Neural cell (in vitro differentiated cells): ENCODE measurements around the gene USP34. TPM values are rescaled to one million over a fixed set of nuclear protein-coding genes. Genes with fewer than 3 reads are reported as not detected.

Source experiments
- H2AFZ ChIP-seq: fragments of 200-600, 300-800 bp; sonication (generic), shearing (Covaris generic); 2 replicates; pipeline ENCODE4 v1.6.0; 2014; ENCODE audit warnings: low read depth, mild to moderate bottlenecking, antibody characterized with exemption, low read length, moderate library complexity
- H3F3A ChIP-seq: fragments of 200-600 bp; shearing (Covaris generic); 2 replicates; pipeline ENCODE4 v1.6.1; 2016; ENCODE audit warnings: mild to moderate bottlenecking, moderate library complexity, mixed read lengths, antibody characterized with exemption, low read length; ENCODE audit not compliant: insufficient read depth, poor library complexity, severe bottlenecking
- H3K27ac ChIP-seq: fragments of 200-600, 300-800 bp; sonication (generic), shearing (Covaris generic); 2 replicates; pipeline ENCODE4 v1.5.1; 2014; ENCODE audit warnings: mild to moderate bottlenecking, low read length, moderate library complexity
- H3K27me3 ChIP-seq: fragments of 300-800, 200-600 bp; sonication (generic), shearing (Covaris generic); 2 replicates; pipeline ENCODE4 v1.6.0; 2014; ENCODE audit warnings: mild to moderate bottlenecking, low read depth, low read length, moderate library complexity; ENCODE audit not compliant: insufficient read depth
- H3K36me3 ChIP-seq: fragments of 300-800, 200-600 bp; sonication (generic), shearing (Covaris generic); 2 replicates; pipeline ENCODE4 v1.5.1; 2014; ENCODE audit warnings: mild to moderate bottlenecking, antibody characterized with exemption, low read length, moderate library complexity; ENCODE audit not compliant: insufficient read depth
- H3K4me2 ChIP-seq: fragments of 300-800, 200-600 bp; sonication (generic), shearing (Covaris generic); 2 replicates; pipeline ENCODE4 v1.6.0; 2014; ENCODE audit warnings: mild to moderate bottlenecking, low read length
- H3K4me3 ChIP-seq: fragments of 300-800, 200-600 bp; sonication (generic), shearing (Covaris generic); 2 replicates; pipeline ENCODE4 v1.5.1; 2014; ENCODE audit warnings: mild to moderate bottlenecking, low read length, moderate library complexity
- H3K79me2 ChIP-seq: fragments of 200-600 bp; shearing (Covaris generic); replicated peaks from 2 replicates; pipeline ENCODE4 v1.6.0; 2014; ENCODE audit warnings: mild to moderate bottlenecking, low read length, moderate library complexity; ENCODE audit not compliant: insufficient read depth
- H3K9ac ChIP-seq: fragments of 300-800, 200-600 bp; sonication (generic), shearing (Covaris generic); 2 replicates; pipeline ENCODE4 v1.6.1; 2016; ENCODE audit warnings: mild to moderate bottlenecking, low read length, mixed read lengths
- H3K9me2 ChIP-seq: fragments of 200-600 bp; shearing (Covaris generic); 2 replicates; pipeline ENCODE4 v1.6.1; 2016; ENCODE audit warnings: mild to moderate bottlenecking, low read length, mixed read lengths; ENCODE audit not compliant: insufficient read depth
- H3K9me3 ChIP-seq: fragments of 200-600, 300-800 bp; sonication (generic), shearing (Covaris generic); 2 replicates; pipeline ENCODE4 v1.6.1; 2016; ENCODE audit warnings: mild to moderate bottlenecking, mixed run types, low read length, moderate library complexity, mixed read lengths
- H4K20me1 ChIP-seq: fragments of 200-600 bp; shearing (Covaris generic); 2 replicates; pipeline ENCODE4 v1.6.1; 2016; ENCODE audit warnings: mild to moderate bottlenecking, mixed run types; ENCODE audit not compliant: insufficient read depth
- EP300 ChIP-seq: fragments of 450-650 bp; conservative IDR thresholded peaks from 2 replicates; pipeline ENCODE4 v1.6.1; 2014; ENCODE audit warnings: antibody characterized with exemption, mild to moderate bottlenecking, moderate library complexity; ENCODE audit not compliant: poor library complexity, severe bottlenecking
- EZH2 ChIP-seq: fragments of 200-600, 300-800 bp; shearing (Covaris generic), sonication (generic); IDR thresholded peaks from 2 replicates; pipeline ENCODE4 v1.6.1; 2014; ENCODE audit warnings: antibody characterized with exemption, low read length, borderline replicate concordance, mild to moderate bottlenecking; ENCODE audit not compliant: insufficient read depth, poor library complexity, severe bottlenecking
- MXI1 ChIP-seq: fragments of 450-650 bp; conservative IDR thresholded peaks from 2 replicates; pipeline ENCODE4 v1.6.1; 2014; ENCODE audit warnings: antibody characterized with exemption, mild to moderate bottlenecking; ENCODE audit not compliant: poor library complexity, severe bottlenecking
- POLR2AphosphoS5 ChIP-seq: IDR thresholded peaks from 2 replicates; pipeline ENCODE4 v1.6.1; 2012
- RAD21 ChIP-seq: fragments of 450-650 bp; conservative IDR thresholded peaks from 2 replicates; pipeline ENCODE4 v1.6.1; 2014; ENCODE audit warnings: antibody characterized with exemption, mild to moderate bottlenecking, moderate library complexity
- REST ChIP-seq: IDR thresholded peaks from 2 replicates; pipeline ENCODE4 v1.6.1; 2012; ENCODE audit warnings: borderline replicate concordance
- SMC3 ChIP-seq: fragments of 450-650 bp; conservative IDR thresholded peaks from 2 replicates; pipeline ENCODE4 v1.6.1; 2014; ENCODE audit warnings: antibody characterized with exemption, mild to moderate bottlenecking, moderate library complexity; ENCODE audit not compliant: poor library complexity
- TAF1 ChIP-seq: IDR thresholded peaks from 2 replicates; pipeline ENCODE4 v1.6.1; 2012; ENCODE audit warnings: low read depth
- polyA minus RNA-seq: library from RNA; depleted of rRNA, polyadenylated mRNA; stranded (reverse); fragments of >200 nt; gene quantifications from 2 replicates; pipeline ENCODE4 v1.2.3, GENCODE V29; 2014
- polyA plus RNA-seq: library from polyadenylated mRNA; depleted of rRNA; stranded (reverse); fragments of >200 nt; gene quantifications from 2 replicates; pipeline ENCODE4 v1.2.3, GENCODE V29; 2014
- TF ChIP-seq, protein P1 (sequence below): fragments of 450-650 bp; IDR thresholded peaks from 2 replicates; pipeline ENCODE4 v1.5.1; 2014; ENCODE audit warnings: antibody characterized with exemption, mild to moderate bottlenecking, moderate library complexity; ENCODE audit not compliant: poor library complexity, severe bottlenecking

Gene USP34
- polyA plus RNA-seq (80.9 and 87.9 TPM in 2 replicates), polyA minus RNA-seq (223 and 276 TPM in 2 replicates)

DNA sequence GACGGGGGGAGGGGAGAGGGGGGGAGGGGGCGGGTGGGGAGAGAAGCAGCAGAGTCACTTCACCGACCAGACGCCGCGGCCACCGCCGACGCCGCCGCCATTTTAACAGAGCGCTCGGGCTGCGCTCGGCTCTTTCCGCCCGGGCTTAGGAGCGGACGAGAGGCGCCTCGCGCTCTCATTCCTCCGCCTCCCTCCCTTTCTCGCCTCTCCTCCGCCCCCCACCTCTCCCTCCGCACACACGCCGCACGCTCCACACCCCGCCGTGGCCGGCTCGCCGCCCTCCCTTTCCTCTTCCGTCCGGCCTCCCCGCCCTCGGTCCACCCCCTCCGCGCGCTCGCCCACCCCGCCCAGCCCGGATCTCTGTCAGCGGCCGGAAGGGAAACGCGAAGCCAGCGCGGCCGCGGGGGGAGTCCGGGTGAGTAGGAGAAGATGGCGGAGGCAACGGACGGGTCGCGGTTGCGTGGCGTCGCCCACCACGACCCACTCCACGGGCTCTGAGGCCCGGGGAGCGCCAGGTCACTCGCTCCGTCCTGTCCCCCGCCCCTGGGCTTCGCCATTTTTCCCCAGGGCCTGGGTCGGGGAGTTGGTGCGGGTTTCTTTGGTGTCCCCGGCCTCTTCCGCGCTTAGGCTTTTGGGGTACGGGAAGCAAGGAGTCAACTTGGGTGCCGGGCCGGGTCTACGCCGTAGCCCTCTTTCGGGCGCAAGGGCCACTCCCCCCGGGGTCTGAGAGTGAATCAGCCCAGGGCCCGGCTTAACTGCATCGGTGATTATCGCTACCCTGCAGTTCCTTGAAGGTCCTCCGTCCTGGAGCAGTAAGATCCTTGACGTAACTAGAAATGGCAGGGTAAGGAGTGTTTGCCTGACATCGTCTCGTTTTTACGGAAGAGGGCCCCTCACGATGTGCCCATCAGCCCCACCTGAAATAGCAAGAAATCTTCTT lies at the start of gene USP34:
Gene USP34, minus strand, starts transcription at position 123 of the 940 bp plus-strand sequence. CDS start 395 bp downstream, outside the sequence.
- H2AFZ ChIP-seq: peak within 1 kb of the TSS; percentile 95
- no peaks in the 10 kb centered on the region for H3K27me3 ChIP-seq
- no peaks in the 10 kb centered on the region for H4K20me1 ChIP-seq
- TF ChIP-seq, protein P1, sequence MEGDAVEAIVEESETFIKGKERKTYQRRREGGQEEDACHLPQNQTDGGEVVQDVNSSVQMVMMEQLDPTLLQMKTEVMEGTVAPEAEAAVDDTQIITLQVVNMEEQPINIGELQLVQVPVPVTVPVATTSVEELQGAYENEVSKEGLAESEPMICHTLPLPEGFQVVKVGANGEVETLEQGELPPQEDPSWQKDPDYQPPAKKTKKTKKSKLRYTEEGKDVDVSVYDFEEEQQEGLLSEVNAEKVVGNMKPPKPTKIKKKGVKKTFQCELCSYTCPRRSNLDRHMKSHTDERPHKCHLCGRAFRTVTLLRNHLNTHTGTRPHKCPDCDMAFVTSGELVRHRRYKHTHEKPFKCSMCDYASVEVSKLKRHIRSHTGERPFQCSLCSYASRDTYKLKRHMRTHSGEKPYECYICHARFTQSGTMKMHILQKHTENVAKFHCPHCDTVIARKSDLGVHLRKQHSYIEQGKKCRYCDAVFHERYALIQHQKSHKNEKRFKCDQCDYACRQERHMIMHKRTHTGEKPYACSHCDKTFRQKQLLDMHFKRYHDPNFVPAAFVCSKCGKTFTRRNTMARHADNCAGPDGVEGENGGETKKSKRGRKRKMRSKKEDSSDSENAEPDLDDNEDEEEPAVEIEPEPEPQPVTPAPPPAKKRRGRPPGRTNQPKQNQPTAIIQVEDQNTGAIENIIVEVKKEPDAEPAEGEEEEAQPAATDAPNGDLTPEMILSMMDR: peak; percentile 34
- TF ChIP-seq EZH2: no peak
- no peak for TF ChIP-seq RAD21
- TF ChIP-seq MXI1: peak; percentile 16
- TF ChIP-seq TAF1: peak; percentile 69
- peak; percentile 65 for TF ChIP-seq EP300
- peak; percentile 67 for TF ChIP-seq REST
- TF ChIP-seq SMC3: peak; percentile 32
- peak; percentile 82 for TF ChIP-seq POLR2AphosphoS5
- H3F3A ChIP-seq: peaks cover 7% of the 10 kb centered on the region
- no peaks in the 10 kb centered on the region for H3K9me2 ChIP-seq
- H3K27ac ChIP-seq: peak within 1 kb of the TSS; percentile 98
- H3K79me2 ChIP-seq: peaks cover 45% of the 10 kb centered on the region
- H3K9me3 ChIP-seq: no peaks in the 10 kb centered on the region
- no peaks in the 10 kb centered on the region for H3K36me3 ChIP-seq
- peak within 1 kb of the TSS; percentile 98 for H3K9ac ChIP-seq
- peak within 1 kb of the TSS; percentile 96 for H3K4me3 ChIP-seq
- peak within 1 kb of the TSS; percentile 71 for H3K4me2 ChIP-seq

GRCh38 chr2:61520261-61520660 lies 49.4 kb upstream of the USP34 start:
- Histone ChIP-seq H2AFZ (no peak overlapping the region), H3K27me3 (no peaks in the 10 kb centered on the region), H3K9me3 (no peaks in the 10 kb centered on the region), H4K20me1 (peaks cover 58% of the 10 kb centered on the region), H3F3A (no peaks in the 10 kb centered on the region), H3K79me2 (peaks cover 81% of the 10 kb centered on the region), H3K4me3 (no peak overlapping the region), H3K36me3 (peaks cover 11% of the 10 kb centered on the region), H3K4me2 (no peak overlapping the region), H3K9ac (no peak overlapping the region), H3K27ac (no peak overlapping the region), H3K9me2 (no peaks in the 10 kb centered on the region)
- no peak for TF ChIP-seq EZH2
- TF ChIP-seq, protein P1: no peak
- no peak for TF ChIP-seq EP300
- TF ChIP-seq TAF1: no peak
- no peak for TF ChIP-seq REST
- no peak for TF ChIP-seq RAD21
- TF ChIP-seq POLR2AphosphoS5: no peak
- no peak for TF ChIP-seq MXI1
- TF ChIP-seq SMC3: no peak
